CD4-positive, CD25-positive, alpha-beta regulatory T cell (primary cell): ENCODE data around the gene CES3. TPM values are rescaled to one million over a fixed set of nuclear protein-coding genes. Genes with fewer than 3 reads are reported as not detected.
A peak's percentile ranks its signal among the peaks of the same experiment; 100 is the strongest.
"Not testable (repeated sequence)": the region's sequence is repeated elsewhere in the genome, so short reads cannot be mapped to it uniquely, and the experiment has no call there.

ENCODE experiments used
- ATAC-seq, 2 donors: fragments of 150-1000 bp; cut with Tn5 transposase; one replicate each; pipeline ENCODE4 v1.10.0; 2021; ENCODE audit warnings: low read depth in 2 of 2, moderate number of reproducible peaks in 2 of 2, moderate library complexity in 1 of 2
- DNase-seq, 3 donors: peaks; one replicate each; pipeline versions ENCODE4 v3.0.0 to v3.0.0-alpha.2; 2012 to 2022; ENCODE audit warnings: mixed read lengths in 1 of 3
- H3K27ac ChIP-seq: one replicate; pipeline ENCODE4 v1.7.0; 2013; ENCODE audit warnings: mild to moderate bottlenecking, low read length; ENCODE audit not compliant: insufficient read depth, poor library complexity, severe bottlenecking
- H3K27me3 ChIP-seq: one replicate; pipeline ENCODE4 v1.7.0; 2013; ENCODE audit warnings: low read length; ENCODE audit not compliant: control insufficient read depth, insufficient read depth
- H3K36me3 ChIP-seq: one replicate; pipeline ENCODE4 v1.7.0; 2013; ENCODE audit warnings: mild to moderate bottlenecking, low read length, moderate library complexity; ENCODE audit not compliant: control insufficient read depth, insufficient read depth
- H3K4me1 ChIP-seq: 2 replicates; pipeline ENCODE4 v1.7.0; 2013; ENCODE audit warnings: mild to moderate bottlenecking, low read length; ENCODE audit not compliant: insufficient read depth, control insufficient read depth, poor library complexity, severe bottlenecking
- H3K4me3 ChIP-seq: one replicate; pipeline ENCODE4 v1.7.0; 2013; ENCODE audit warnings: low read depth, mild to moderate bottlenecking, low read length, moderate library complexity
- H3K9me3 ChIP-seq, 2 experiments: 1 replicate in 1 of 2; 2 replicates in 1 of 2; pipeline ENCODE4 v1.7.0; 2013; ENCODE audit warnings: low read length in 2 of 2, mild to moderate bottlenecking in 1 of 2, moderate library complexity in 1 of 2; ENCODE audit not compliant: control insufficient read depth in 2 of 2
- H3K27ac Mint-ChIP-seq, 3 donors: one replicate each; pipeline ENCODE4 v1.8.0; 2020 to 2022; ENCODE audit warnings: mild to moderate bottlenecking in 3 of 3, mixed read lengths in 3 of 3, moderate library complexity in 2 of 3
- H3K27me3 Mint-ChIP-seq: one replicate; pipeline ENCODE4 v1.8.0; 2022; ENCODE audit warnings: mild to moderate bottlenecking, mixed read lengths
- H3K36me3 Mint-ChIP-seq: one replicate; pipeline ENCODE4 v1.8.0; 2020; ENCODE audit warnings: mixed read lengths
- H3K4me1 Mint-ChIP-seq, 4 donors: one replicate each; pipeline ENCODE4 v1.8.0; 2020 to 2022; ENCODE audit warnings: mixed read lengths in 4 of 4, mild to moderate bottlenecking in 1 of 4
- H3K4me3 Mint-ChIP-seq, 4 donors: one replicate each; pipeline ENCODE4 v1.8.0; 2020 to 2022; ENCODE audit warnings: mild to moderate bottlenecking in 4 of 4, mixed read lengths in 4 of 4, moderate library complexity in 3 of 4
- H3K9me3 Mint-ChIP-seq, 7 donors: one replicate each; pipeline ENCODE4 v1.8.0; 2020 to 2022; ENCODE audit warnings: mixed read lengths in 7 of 7, mild to moderate bottlenecking in 3 of 7, moderate library complexity in 2 of 7
- polyA plus RNA-seq, 4 donors: library from polyadenylated mRNA; unstranded; fragments of 300-500 nt; fragmentation: Illumina TruSeq; gene quantifications; one replicate each; pipeline ENCODE4 v1.2.3, GENCODE V29; 2021
- total RNA-seq: library from RNA; stranded (reverse); gene quantifications from one replicate; pipeline ENCODE4 v1.2.3, GENCODE V29; 2022

Gene CES3
- total and polyA plus RNA-seq, 5 donors from 2014 or later, result 0.10 to 0.74 (median 0.27) TPM

- H3K36me3 Mint-ChIP-seq, H3K9me3 Mint-ChIP-seq, DNase-seq, H3K27me3 Mint-ChIP-seq, H3K27ac ChIP-seq, H3K4me3 ChIP-seq, ATAC-seq, H3K36me3 ChIP-seq, H3K9me3 ChIP-seq, H3K27me3 ChIP-seq, H3K4me1 ChIP-seq: not testable (repeated sequence)
- Mint-ChIP-seq H3K4me3 (peak overlapping the region; percentile 63 to 89 (median 83)), H3K27ac (peak overlapping the region in 2 of 3 donors; percentile 15 to 20), H3K4me1 (peaks cover 0 to 15% (median 9%) of the 10 kb centered on the region in 4 donors)
Measured at GRCh38 chr16:66974156-66974931, 13.3 kb downstream of the CES3 start.

- not testable (repeated sequence) for H3K27ac ChIP-seq, H3K27me3 ChIP-seq, H3K4me1 ChIP-seq, H3K36me3 Mint-ChIP-seq, H3K27me3 Mint-ChIP-seq, H3K9me3 ChIP-seq, ATAC-seq, H3K9me3 Mint-ChIP-seq, H3K36me3 ChIP-seq
- peak overlapping the region; percentile 26 for H3K4me3 ChIP-seq
- H3K4me3 Mint-ChIP-seq, result peak overlapping the region; percentile 63 to 89 (median 83)
- H3K27ac Mint-ChIP-seq, result peak overlapping the region in 1 of 3 donors; percentile 15
- H3K4me1 Mint-ChIP-seq, result peaks cover 0 to 15% (median 9%) of the 10 kb centered on the region in 4 donors
- peak; percentile 32 to 76 (median 35) for DNase-seq
Measured at GRCh38 chr16:66974932-66975246, 13.8 kb downstream of the CES3 start.

- peaks cover 4% of the 10 kb centered on the region for H3K27me3 Mint-ChIP-seq
- H3K4me3 ChIP-seq, result peak overlapping the region; percentile 26
Measured at GRCh38 chr16:66975302-66975893, 14.3 kb downstream of the CES3 start.

DNA sequence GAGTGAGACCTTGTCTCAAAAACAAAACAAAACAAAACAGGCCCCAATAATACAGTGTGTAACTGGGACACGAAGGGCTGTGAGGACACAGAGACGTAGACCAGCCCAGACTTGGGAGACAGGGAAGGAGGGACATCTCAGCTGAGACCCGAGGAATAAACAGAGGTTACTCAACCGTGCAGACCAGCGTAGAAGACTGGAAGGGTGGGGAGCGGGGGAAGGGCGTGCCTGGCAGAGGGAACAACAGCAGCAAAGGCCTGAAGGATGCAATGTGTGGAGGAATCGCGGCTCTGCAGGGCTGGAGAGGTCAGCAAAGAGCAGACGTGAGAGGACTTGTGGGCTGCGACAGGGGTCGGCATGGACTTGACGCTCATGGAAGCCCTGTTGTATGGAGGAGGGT, 15.7 kb downstream of the CES3 start:
- ATAC-seq, result no peak
- peaks cover 4% of the 10 kb centered on the region for H3K27me3 Mint-ChIP-seq
- Histone ChIP-seq H3K27me3 (no peaks in the 10 kb centered on the region), H3K27ac (no peak overlapping the region), H3K9me3 (no peaks in the 10 kb centered on the region), H3K4me3 (no peak overlapping the region), H3K4me1 (no peaks in the 10 kb centered on the region), H3K36me3 (no peaks in the 10 kb centered on the region)
- H3K4me3 Mint-ChIP-seq, result no peak overlapping the region
- H3K27ac Mint-ChIP-seq, result no peak overlapping the region
- peaks cover 0 to 1% (median 0%) of the 10 kb centered on the region in 7 donors for H3K9me3 Mint-ChIP-seq
- peaks cover 0 to 27% (median 11%) of the 10 kb centered on the region in 4 donors for H3K4me1 Mint-ChIP-seq
- no peaks in the 10 kb centered on the region for H3K36me3 Mint-ChIP-seq
- DNase-seq, result no peak

More at GRCh38 chr16:66975302-66975893, 14.3 kb downstream of the CES3 start:
- Histone ChIP-seq H3K27me3 (no peaks in the 10 kb centered on the region), H3K9me3 (no peaks in the 10 kb centered on the region), H3K4me1 (no peaks in the 10 kb centered on the region), H3K27ac (no peak overlapping the region), H3K36me3 (no peaks in the 10 kb centered on the region)
- peak overlapping the region; percentile 63 to 89 (median 83) for H3K4me3 Mint-ChIP-seq
- H3K27ac Mint-ChIP-seq, result peak overlapping the region in 1 of 3 donors; percentile 15
- DNase-seq (no peak), ATAC-seq (no peak)
- H3K36me3 Mint-ChIP-seq, result no peaks in the 10 kb centered on the region
- H3K4me1 Mint-ChIP-seq, result peaks cover 0 to 17% (median 11%) of the 10 kb centered on the region in 4 donors
- H3K9me3 Mint-ChIP-seq, result peaks cover 0 to 1% (median 0%) of the 10 kb centered on the region in 7 donors

GRCh38 chr16:66977341-66978113, 16.5 kb downstream of the CES3 start:
- Mint-ChIP-seq H3K27ac (no peak overlapping the region), H3K4me3 (peak overlapping the region in 1 of 4 donors; percentile 13), H3K27me3 (peaks cover 4% of the 10 kb centered on the region), H3K36me3 (no peaks in the 10 kb centered on the region), H3K4me1 (peaks cover 0 to 35% (median 15%) of the 10 kb centered on the region in 4 donors), H3K9me3 (peaks cover 0 to 1% (median 0%) of the 10 kb centered on the region in 7 donors)
- no peak overlapping the region for H3K4me3 ChIP-seq
- DNase-seq (peak; percentile 80 to 90 (median 83)), ATAC-seq (peak; percentile 97)
- no peaks in the 10 kb centered on the region for H3K36me3 ChIP-seq
- no peaks in the 10 kb centered on the region for H3K9me3 ChIP-seq
- no peaks in the 10 kb centered on the region for H3K4me1 ChIP-seq
- H3K27me3 ChIP-seq, result no peaks in the 10 kb centered on the region
- H3K27ac ChIP-seq, result no peak overlapping the region

DNA sequence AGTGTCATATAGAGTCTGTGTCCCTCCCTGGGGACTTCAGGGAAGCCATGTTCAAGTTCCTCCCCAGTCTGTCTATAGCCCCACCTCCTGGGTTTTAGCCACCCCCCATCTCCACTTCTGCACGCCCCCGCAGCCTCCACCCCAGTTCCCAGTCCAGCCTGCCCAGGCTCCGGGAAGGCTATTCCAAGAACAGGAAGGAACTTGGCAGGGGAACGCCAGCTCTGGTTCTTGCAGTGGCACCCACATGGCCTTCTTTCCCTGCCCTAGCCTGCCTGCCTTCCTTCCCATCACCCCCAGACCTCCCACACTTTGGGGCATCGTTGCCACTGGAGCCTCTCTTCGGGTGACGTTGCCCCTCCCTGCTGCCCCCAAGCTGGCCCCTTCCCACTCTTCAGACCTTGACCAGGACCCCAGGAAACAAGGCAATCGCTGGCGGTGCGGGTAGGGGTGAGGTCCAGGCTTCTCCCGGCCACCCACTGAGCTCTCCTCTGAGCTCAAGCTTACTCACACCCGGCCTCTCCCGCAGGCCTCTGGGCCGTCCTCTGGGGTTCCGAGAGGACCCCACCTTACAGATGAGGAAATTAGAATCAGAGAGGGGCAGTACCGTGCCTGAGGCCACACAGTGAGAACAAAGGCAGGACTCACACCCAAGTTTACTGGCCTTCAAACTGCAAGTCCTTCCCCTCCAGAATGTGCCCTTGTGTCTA, 18.1 kb downstream of the CES3 start:
- H3K9me3 Mint-ChIP-seq, result peaks cover 0 to 1% (median 0%) of the 10 kb centered on the region in 7 donors
- H3K4me3 Mint-ChIP-seq, result no peak overlapping the region
- H3K27ac Mint-ChIP-seq, result peak overlapping the region in 1 of 3 donors; percentile 84
- H3K9me3 ChIP-seq, result no peaks in the 10 kb centered on the region
- ATAC-seq (no peak), DNase-seq (no peak)
- H3K27ac ChIP-seq, result no peak overlapping the region
- H3K36me3 ChIP-seq, result no peaks in the 10 kb centered on the region
- H3K4me3 ChIP-seq, result no peak overlapping the region
- H3K27me3 ChIP-seq, result no peaks in the 10 kb centered on the region
- peaks cover 7 to 43% (median 22%) of the 10 kb centered on the region in 4 donors for H3K4me1 Mint-ChIP-seq
- H3K27me3 Mint-ChIP-seq, result peaks cover 4% of the 10 kb centered on the region
- H3K4me1 ChIP-seq, result peaks cover 4% of the 10 kb centered on the region
- no peaks in the 10 kb centered on the region for H3K36me3 Mint-ChIP-seq

GRCh38 chr16:66983033-66983432, 22.0 kb downstream of the CES3 start:
- Histone ChIP-seq H3K27me3 (no peaks in the 10 kb centered on the region), H3K36me3 (no peaks in the 10 kb centered on the region), H3K4me3 (no peak overlapping the region), H3K27ac (no peak overlapping the region), H3K9me3 (no peaks in the 10 kb centered on the region), H3K4me1 (peaks cover 19% of the 10 kb centered on the region)
- no peak overlapping the region for H3K27ac Mint-ChIP-seq
- DNase-seq (no peak), ATAC-seq (no peak)
- peaks cover 4% of the 10 kb centered on the region for H3K27me3 Mint-ChIP-seq
- peaks cover 7 to 46% (median 28%) of the 10 kb centered on the region in 4 donors for H3K4me1 Mint-ChIP-seq
- H3K4me3 Mint-ChIP-seq, result no peak overlapping the region
- no peaks in the 10 kb centered on the region for H3K9me3 Mint-ChIP-seq
- H3K36me3 Mint-ChIP-seq, result no peaks in the 10 kb centered on the region
